ENCODE results near the gene PDE1C. TPM values are rescaled to one million over a fixed set of nuclear protein-coding genes. Genes with fewer than 3 reads are reported as not detected.

Gene PDE1C
- total RNA-seq, 1 experiment from 2014 or later = not detected

DNA sequence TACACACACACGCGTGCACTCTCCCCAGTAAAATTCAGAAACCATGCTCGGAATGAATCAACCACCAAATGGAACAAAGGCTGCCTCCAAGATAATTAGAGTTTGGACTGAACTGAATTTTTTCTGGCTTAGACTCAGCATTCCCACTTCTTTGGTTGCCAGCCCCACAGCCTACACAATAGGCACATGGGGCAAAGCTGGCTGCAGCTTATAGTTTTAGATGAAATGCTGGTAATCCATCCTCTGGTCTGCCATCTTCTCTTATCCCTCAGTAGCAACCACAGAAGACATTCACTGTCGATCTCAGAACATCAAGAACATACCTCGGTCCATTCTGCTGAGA, 44.2 kb downstream of the PDE1C start:
- no peak for DNase-seq (ENCODE audit: low spot score)
- H3K4me3 ChIP-seq (ENCODE audit: low read depth, low read length, poor library complexity, severe bottlenecking) = no peak overlapping the region
- H3K36me3 ChIP-seq (ENCODE audit: insufficient read depth, low read length, poor library complexity, severe bottlenecking) = no peaks in the 10 kb centered on the region
- BruUV-seq (replicated peaks) = no TSS peak
- H3K4me1 ChIP-seq (ENCODE audit: insufficient read depth, low read length, poor library complexity, severe bottlenecking) = no peaks in the 10 kb centered on the region
- no peaks in the 10 kb centered on the region for H3K9me3 ChIP-seq (ENCODE audit: low read depth, low read length, poor library complexity, severe bottlenecking)
- POLR2A ChIA-PET (ENCODE audit: low non-redundant PET) = no interaction called here
- intact Hi-C loops (cut with micrococcal nuclease; ENCODE audit: unreplicated experiment) = no loop called here
- peaks cover 35% of the 10 kb centered on the region for H3K27me3 ChIP-seq (replicated peaks; ENCODE audit: insufficient read depth, low read depth, low read length, poor library complexity)
- CTCF ChIA-PET = no interaction called here
- H3K27ac ChIP-seq (ENCODE audit: low read depth, low read length, poor library complexity, severe bottlenecking) = no peak overlapping the region
- TF ChIP-seq EZH2 (IDR thresholded peaks at IDR 0.05; ENCODE audit: borderline replicate concordance, low read depth, low read length, poor library complexity, severe bottlenecking) = no peak
- TF ChIP-seq, protein P1, sequence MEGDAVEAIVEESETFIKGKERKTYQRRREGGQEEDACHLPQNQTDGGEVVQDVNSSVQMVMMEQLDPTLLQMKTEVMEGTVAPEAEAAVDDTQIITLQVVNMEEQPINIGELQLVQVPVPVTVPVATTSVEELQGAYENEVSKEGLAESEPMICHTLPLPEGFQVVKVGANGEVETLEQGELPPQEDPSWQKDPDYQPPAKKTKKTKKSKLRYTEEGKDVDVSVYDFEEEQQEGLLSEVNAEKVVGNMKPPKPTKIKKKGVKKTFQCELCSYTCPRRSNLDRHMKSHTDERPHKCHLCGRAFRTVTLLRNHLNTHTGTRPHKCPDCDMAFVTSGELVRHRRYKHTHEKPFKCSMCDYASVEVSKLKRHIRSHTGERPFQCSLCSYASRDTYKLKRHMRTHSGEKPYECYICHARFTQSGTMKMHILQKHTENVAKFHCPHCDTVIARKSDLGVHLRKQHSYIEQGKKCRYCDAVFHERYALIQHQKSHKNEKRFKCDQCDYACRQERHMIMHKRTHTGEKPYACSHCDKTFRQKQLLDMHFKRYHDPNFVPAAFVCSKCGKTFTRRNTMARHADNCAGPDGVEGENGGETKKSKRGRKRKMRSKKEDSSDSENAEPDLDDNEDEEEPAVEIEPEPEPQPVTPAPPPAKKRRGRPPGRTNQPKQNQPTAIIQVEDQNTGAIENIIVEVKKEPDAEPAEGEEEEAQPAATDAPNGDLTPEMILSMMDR (conservative IDR thresholded peaks at IDR 0.05; ENCODE audit: low read depth, low read length) = no peak

DNA sequence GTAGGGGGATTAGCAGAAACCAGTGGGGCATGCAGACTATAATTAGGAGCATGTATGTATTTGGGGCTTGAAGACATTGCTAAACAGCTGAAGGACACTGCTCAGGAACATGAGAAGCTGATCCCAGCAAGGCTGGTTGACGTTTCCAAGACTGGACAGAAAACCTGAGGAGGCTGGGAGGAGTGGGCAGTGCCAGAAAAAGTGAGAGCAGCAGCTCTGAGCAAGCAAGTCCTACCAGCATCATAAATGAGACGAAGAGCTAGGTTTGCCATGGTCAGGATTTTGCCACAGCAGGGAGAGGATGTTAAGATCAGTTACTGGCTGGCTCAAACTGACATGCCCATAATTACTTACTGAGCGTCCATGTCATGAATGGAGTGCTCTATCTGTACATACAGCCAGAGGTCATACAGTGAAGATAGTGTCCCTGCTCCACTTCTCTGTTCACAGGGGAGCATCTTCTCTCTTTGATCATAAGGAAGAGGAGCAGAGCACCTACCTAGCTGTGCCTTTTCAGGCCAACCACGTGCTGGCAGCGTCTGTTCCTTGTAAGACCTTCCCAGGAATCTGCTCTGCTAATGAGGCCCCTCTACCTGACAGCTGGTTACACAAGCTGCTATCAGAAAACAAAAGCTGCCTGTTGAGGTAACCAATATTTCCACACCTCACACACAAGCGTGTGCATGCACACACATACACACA, 44.7 kb downstream of the PDE1C start:
- H3K4me1 ChIP-seq (ENCODE audit: insufficient read depth, low read length, poor library complexity, severe bottlenecking) = no peaks in the 10 kb centered on the region
- H3K4me3 ChIP-seq (ENCODE audit: low read depth, low read length, poor library complexity, severe bottlenecking) = no peak overlapping the region
- TF ChIP-seq, protein P1 (conservative IDR thresholded peaks at IDR 0.05; ENCODE audit: low read depth, low read length) = no peak
- no peak for TF ChIP-seq EZH2 (IDR thresholded peaks at IDR 0.05; ENCODE audit: borderline replicate concordance, low read depth, low read length, poor library complexity, severe bottlenecking)
- POLR2A ChIA-PET (ENCODE audit: low non-redundant PET) = no interaction called here
- peaks cover 35% of the 10 kb centered on the region for H3K27me3 ChIP-seq (replicated peaks; ENCODE audit: insufficient read depth, low read depth, low read length, poor library complexity)
- CTCF ChIA-PET = no interaction called here
- H3K9me3 ChIP-seq (ENCODE audit: low read depth, low read length, poor library complexity, severe bottlenecking) = no peaks in the 10 kb centered on the region
- DNase-seq (ENCODE audit: low spot score) = no peak
- BruUV-seq (replicated peaks) = no TSS peak
- intact Hi-C loops (cut with micrococcal nuclease; ENCODE audit: unreplicated experiment) = no loop called here
- H3K36me3 ChIP-seq (ENCODE audit: insufficient read depth, low read length, poor library complexity, severe bottlenecking) = no peaks in the 10 kb centered on the region
- H3K27ac ChIP-seq (ENCODE audit: low read depth, low read length, poor library complexity, severe bottlenecking) = no peak overlapping the region

DNA sequence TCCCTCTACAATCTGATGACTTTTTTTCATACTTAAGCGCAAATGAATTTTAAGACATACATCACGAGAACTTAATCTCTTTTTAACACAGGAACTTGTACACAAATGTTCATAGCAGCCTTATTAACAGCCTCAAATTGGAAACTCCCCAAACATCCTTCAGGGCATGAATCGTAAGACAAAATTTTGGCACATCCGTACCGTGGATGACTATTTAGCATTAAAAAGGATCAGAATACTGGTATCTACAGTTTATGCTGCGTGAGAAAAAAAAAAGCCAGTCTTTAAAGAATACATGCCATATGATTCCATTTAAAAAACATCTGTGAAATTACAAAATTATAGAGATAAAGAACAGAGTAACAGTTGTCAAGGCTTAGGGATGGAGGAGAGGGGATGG, 46.8 kb downstream of the PDE1C start:
- ChIA-PET CTCF (no interaction called here), POLR2A (ENCODE audit: low non-redundant PET) (no interaction called here)

More for the DNA sequence above, 46.8 kb downstream of the PDE1C start:
- intact Hi-C loops (cut with micrococcal nuclease; ENCODE audit: unreplicated experiment) = no loop called here
- H3K36me3 ChIP-seq (ENCODE audit: insufficient read depth, low read length, poor library complexity, severe bottlenecking) = no peaks in the 10 kb centered on the region
- peaks cover 26% of the 10 kb centered on the region for H3K27me3 ChIP-seq (replicated peaks; ENCODE audit: insufficient read depth, low read depth, low read length, poor library complexity)
- TF ChIP-seq EZH2 (IDR thresholded peaks at IDR 0.05; ENCODE audit: borderline replicate concordance, low read depth, low read length, poor library complexity, severe bottlenecking) = no peak
- TF ChIP-seq, protein P1 (conservative IDR thresholded peaks at IDR 0.05; ENCODE audit: low read depth, low read length) = no peak
- no peak for DNase-seq (ENCODE audit: low spot score)
- no TSS peak for BruUV-seq (replicated peaks)
- H3K4me3 ChIP-seq (ENCODE audit: low read depth, low read length, poor library complexity, severe bottlenecking) = no peak overlapping the region
- no peak overlapping the region for H3K27ac ChIP-seq (ENCODE audit: low read depth, low read length, poor library complexity, severe bottlenecking)
- no peaks in the 10 kb centered on the region for H3K9me3 ChIP-seq (ENCODE audit: low read depth, low read length, poor library complexity, severe bottlenecking)
- no peaks in the 10 kb centered on the region for H3K4me1 ChIP-seq (ENCODE audit: insufficient read depth, low read length, poor library complexity, severe bottlenecking)

All from A673 (cell line).